ENCODE data around the gene MID1IP1.

MID1IP1 gene

GRCh38 chrX:38800981-38801845, at the start of gene MID1IP1:
TSS of gene MID1IP1 (plus strand) at chrX:38801459. CDS start at chrX:38804947, 3,488 bp downstream.
- DNase-seq, result peak; percentile 81

- peak; percentile 3 for DNase-seq
These were observed 47.0 kb upstream of the MID1IP1 start for GRCh38 chrX:38754102-38754790.

GRCh38 chrX:38754818-38755718, 46.2 kb upstream of the MID1IP1 start:
- DNase-seq, result no peak

- no peak for DNase-seq
These were observed 40.4 kb upstream of the MID1IP1 start for GRCh38 chrX:38760883-38761282.

- no peak for DNase-seq
These were observed 33.2 kb upstream of the MID1IP1 start for GRCh38 chrX:38768079-38768478.

- DNase-seq, result no peak
These were observed 31.1 kb upstream of the MID1IP1 start for GRCh38 chrX:38770152-38770551.

- no peak for DNase-seq
These were observed 27.0 kb upstream of the MID1IP1 start for GRCh38 chrX:38774249-38774648.

GRCh38 chrX:38796946-38797345, 4.3 kb upstream of the MID1IP1 start:
- DNase-seq, result no peak

GRCh38 chrX:38798956-38799355, 2.3 kb upstream of the MID1IP1 start:
- no peak for DNase-seq

GRCh38 chrX:38799995-38800580, 1.2 kb upstream of the MID1IP1 start:
- no peak for DNase-seq

GRCh38 chrX:38803243-38803587, 2.0 kb downstream of the MID1IP1 start:
- no peak for DNase-seq

- DNase-seq, result peak; percentile 78
These were observed 2.6 kb downstream of the MID1IP1 start for GRCh38 chrX:38803588-38804431.

GRCh38 chrX:38804432-38804681, 3.1 kb downstream of the MID1IP1 start:
- no peak for DNase-seq

GRCh38 chrX:38804682-38805431, 3.6 kb downstream of the MID1IP1 start:
- DNase-seq, result peak; percentile 35

GRCh38 chrX:38805432-38806389, 4.5 kb downstream of the MID1IP1 start:
- peak; percentile 63 for DNase-seq

GRCh38 chrX:38806875-38807621, 5.8 kb downstream of the MID1IP1 start:
- DNase-seq, result no peak

- DNase-seq, result no peak
These were observed 6.6 kb downstream of the MID1IP1 start for GRCh38 chrX:38807873-38808272.

GRCh38 chrX:38811515-38812243, 10.4 kb downstream of the MID1IP1 start:
- DNase-seq, result no peak

- DNase-seq, result peak; percentile 23
These were observed 14.9 kb downstream of the MID1IP1 start for GRCh38 chrX:38816155-38816554.

Measured in stimulated activated CD4-positive, alpha-beta T cell treated with anti-CD3 and anti-CD28 coated beads, Interleukin-1b, Interleukin-23, amount 100 ng/mL, for 48 hours (primary cell).